ENCODE results near the gene CNGB1.
"Not testable (repeated sequence)": the region's sequence is repeated elsewhere in the genome, so short reads cannot be mapped to it uniquely, and the experiment has no call there.

CNGB1 gene

DNA sequence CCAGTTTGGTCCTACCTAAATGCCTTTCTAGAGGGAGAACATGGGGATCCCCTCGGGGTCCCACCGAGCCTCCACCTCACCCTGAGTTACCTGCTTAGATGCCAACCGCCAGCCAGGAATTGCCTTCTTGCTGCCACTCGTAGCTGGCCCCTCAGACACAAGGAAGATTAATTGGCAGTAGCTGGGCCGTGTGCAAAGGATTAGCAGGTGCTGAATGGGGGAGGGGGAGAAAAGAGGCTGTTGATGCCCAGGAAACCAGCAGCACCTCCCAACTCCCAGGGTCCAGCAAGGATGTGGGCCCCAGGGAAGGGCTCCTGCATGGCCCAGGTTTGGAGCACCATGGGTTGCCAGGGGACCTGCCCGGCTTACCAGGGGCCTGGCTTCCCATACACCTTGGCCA lies at the start of gene CNGB1:
CNGB1 (minus strand) TSS at position 159 of the 400 bp plus-strand sequence. CDS start 3,842 bp downstream, outside the sequence.
- no peak for DNase-seq

GRCh38 chr16:58019866-58020538 lies 49.1 kb upstream of the CNGB1 start:
- DNase-seq, result no peak

- no peak for DNase-seq
Observed at GRCh38 chr16:58018803-58019202, 47.9 kb upstream of the CNGB1 start.

DNA sequence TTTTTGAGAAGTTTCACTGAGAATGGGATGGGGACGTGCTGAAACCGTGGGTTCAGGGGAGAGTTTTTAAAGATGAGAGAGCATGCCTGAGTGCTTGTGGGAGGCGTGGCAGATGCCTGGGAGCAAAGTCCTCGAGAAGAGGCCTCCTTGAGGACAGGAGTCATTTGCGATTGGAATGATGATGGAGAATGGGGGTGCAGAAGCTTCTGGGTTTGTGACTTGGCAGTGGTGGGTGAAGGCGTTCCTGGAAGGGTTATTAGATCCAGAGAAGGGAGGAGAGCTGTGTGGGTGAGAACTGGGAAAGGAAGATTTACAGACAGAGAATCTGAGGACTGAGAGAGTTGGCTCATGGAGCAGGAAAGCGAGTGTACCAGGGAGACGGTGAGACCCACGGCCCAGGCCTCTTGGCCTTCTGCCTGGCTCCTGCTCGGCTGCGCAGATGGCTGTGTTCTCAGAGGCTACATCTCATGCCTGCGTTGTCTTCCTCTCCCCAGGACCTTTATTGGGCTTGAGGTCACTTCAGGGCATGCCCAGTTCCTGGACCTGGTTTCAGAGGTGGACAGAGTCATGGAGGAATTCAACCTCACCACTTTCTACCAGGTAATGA lies 46.0 kb upstream of the CNGB1 start:
- DNase-seq, result no peak

- DNase-seq, result no peak
Observed at GRCh38 chr16:58013201-58013956, 42.5 kb upstream of the CNGB1 start.

- DNase-seq, result no peak
Observed at GRCh38 chr16:58012481-58012880, 41.6 kb upstream of the CNGB1 start.

DNA sequence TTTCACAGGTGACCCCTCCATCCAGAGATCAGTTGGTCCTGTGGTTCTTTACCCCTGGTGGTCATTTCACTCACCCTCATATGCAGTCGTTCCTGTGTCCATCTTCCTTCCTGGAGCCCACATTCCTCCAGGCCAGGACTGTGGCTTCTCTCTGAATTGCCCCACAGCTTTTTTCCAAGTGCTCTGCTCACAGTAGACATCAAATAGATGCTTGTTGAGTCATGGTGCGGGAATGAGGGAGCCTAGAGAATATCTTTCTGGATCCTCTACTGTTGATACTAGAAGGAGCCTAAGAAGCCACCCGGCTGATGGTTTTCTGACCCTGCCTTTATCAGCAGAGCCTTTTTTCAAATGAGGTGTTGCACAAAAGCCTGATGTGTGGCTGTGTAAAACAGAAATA lies 40.7 kb upstream of the CNGB1 start:
- DNase-seq, result no peak

- no peak for DNase-seq
Observed at GRCh38 chr16:58010886-58011285, 40.0 kb upstream of the CNGB1 start.

GRCh38 chr16:58009856-58010416 lies 39.0 kb upstream of the CNGB1 start:
- DNase-seq, result no peak

GRCh38 chr16:58004736-58005135 lies 33.8 kb upstream of the CNGB1 start:
- not testable (repeated sequence) for DNase-seq

GRCh38 chr16:58002936-58003335 lies 32.0 kb upstream of the CNGB1 start:
- DNase-seq, result no peak

DNA sequence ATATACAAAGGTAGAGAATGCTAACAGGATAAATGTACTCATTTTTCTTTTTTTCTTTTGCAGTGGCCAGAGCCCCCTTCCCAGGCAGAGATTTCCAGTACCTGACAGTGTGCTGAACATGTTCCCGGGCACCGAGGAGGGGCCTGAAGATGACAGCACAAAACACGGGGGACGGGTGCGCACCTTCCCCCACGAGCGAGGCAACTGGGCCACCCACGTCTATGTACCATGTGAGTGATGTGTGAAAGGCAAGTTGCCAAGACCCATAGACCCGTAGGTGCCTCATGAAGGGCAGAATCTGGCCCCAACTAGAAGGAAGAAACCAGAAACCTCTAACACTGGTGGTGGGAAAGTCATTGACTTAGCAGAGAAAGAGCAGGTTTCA lies 31.5 kb upstream of the CNGB1 start:
- DNase-seq, result no peak

GRCh38 chr16:58001781-58002415 lies 31.0 kb upstream of the CNGB1 start:
- no peak for DNase-seq

- peak; percentile 56 for DNase-seq
Observed at GRCh38 chr16:58000706-58001676, 30.1 kb upstream of the CNGB1 start, which contains the start of gene USB1. Gene USB1 (plus strand): TSS chr16:58001407. CDS start chr16:58001484, 77 bp downstream.

DNA sequence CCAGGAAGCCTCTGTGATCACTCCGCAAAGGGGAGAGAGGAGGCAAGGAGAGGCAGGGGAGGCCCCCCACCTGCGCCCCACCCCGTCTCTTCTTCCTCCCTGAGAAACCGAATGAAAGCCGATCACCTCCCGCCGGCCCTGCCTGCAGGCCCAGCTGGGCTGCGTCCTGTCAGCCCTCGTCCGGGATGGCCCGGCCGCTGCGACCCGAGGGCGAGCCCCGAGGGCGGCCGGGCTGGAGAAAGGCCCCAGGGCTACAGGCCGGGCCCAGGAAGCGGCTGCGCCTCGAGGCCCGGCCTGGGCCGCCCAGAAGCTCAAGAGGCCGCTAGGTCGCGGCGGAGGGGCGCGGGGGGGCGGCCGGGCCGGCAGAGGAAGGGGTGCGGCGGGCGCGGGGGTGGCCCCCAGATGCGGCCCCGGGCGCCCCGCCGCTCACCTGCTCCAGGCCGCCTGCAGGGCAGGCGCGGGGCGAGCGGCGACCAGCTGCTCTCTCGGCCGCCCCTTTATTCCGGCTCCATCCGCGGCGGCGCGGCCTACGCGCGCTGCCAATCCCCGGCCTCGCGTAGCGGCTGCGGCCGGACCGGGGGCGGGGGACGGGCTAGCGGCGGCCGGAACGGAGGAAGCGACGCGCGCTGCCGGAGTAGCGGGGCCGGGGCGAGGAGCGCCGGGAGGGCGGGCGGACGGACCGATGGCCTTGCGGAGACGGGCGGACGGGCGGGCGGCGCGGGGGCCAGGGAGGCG lies 29.2 kb upstream of the CNGB1 start, which contains the start of gene ZNF319:
ZNF319 (minus strand) TSS at position 702 of the 735 bp plus-strand sequence. CDS start 2,407 bp downstream, outside the sequence.
- DNase-seq, result no peak

DNA sequence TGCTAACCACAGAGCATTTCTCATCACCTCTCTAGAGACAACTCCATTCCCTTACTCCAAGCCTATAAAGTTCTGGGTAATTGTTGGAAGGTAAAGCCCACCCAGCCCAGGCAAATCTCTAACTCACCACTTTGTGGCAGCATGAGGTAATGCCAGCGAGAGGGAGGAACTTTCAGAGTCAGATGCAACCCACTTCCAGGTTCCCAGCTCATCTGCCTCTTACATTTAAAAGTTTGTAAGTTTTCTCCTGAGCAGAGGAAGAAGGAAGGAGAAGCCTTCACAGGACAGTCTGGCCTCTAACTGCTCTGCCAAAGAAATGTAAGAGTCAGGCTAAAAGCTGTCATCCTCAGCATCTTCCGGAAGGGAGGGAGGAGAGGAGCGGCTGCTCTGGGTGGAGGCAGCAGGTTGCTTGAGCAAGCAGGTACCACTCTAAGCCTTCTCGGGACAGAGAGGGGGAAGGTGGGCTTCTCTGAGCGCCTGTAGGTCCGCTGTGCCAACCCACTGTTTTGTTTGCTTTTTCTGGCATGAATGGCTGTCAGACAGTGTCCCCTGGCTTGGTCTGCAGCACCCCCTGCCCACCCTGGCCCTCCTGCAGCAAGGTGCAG lies 28.5 kb upstream of the CNGB1 start:
- DNase-seq, result no peak

DNA sequence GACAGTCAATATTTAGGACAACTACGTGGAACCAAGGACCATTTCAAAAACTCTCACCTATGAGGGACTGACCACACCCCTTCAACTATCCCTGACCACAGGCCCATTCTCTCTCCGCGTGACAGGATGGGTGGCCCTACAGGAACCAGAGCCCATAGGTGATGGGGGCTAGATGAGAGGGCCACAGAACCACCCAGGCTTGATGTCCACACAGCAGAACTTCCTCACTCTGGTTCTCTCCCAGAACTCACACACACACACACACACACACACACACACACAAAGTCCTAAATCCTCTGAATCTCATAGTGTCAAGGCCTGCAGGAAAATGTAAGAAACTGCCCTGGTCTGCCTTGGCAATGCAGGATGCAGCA lies 28.1 kb upstream of the CNGB1 start:
- DNase-seq, result no peak

DNA sequence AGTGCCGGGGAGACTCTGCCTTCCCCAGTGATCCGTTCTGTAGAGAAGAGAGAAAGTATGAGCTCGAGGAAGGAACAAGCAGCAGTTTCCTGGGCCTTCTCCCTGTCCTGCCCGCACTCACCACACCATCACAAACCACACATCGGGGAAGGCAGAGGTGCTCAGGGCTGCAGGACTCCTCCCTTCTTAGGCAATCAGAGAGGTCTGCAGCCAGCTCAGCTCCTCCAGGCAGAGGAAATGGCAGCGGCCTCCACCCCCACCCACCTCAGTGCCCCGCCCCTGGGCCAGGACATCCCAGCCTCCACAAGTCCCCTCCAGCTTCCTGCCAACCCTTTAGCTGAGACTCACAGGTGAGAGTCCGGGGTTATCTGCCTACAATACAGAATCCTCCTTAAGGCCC lies 27.6 kb upstream of the CNGB1 start:
- peak; percentile 7 for DNase-seq

DNA sequence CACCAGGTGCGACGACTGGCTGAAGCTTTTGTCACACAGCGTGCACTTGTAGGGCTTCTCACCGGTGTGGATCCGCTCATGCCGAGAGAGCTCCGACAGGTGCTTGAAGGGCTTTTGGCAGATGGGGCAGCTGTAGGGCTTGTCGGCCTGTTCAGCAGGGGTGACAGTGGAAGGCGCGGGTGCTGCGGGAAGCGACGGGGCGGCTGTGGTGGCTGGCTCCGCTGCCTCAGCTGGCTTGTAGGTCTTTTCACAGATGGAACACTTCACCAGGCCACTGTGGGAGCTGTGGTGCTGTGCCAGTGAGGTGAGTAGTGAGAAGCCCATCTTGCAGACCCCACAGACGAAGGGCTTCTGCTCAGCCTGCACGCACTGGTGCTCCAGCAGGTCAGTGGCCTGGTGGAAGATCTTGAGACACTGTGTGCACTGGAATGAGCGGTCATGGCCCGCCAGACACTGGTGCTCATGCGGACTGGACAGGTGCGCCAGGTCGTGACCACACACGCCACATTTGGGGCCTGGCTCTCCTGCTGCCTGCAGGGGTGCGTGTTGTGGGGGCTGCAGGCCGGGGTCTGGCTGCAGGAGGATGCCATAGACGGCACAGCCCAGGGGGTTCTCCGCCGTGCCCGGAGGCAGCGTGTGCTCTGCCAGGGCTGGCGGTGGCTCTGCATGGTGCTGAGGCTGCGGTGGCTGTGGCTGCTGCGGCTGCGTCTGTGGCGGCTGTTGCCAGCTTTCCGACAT lies 26.8 kb upstream of the CNGB1 start:
- no peak for DNase-seq

- no peak for DNase-seq
Observed at GRCh38 chr16:57997176-57997527, 26.2 kb upstream of the CNGB1 start.

Measured in NCI-H2029 (cell line).